ENCODE data around the gene SMCHD1.
A peak's percentile ranks its signal among the peaks of the same experiment; 100 is the strongest.
"Not testable (repeated sequence)": the region's sequence is repeated elsewhere in the genome, so short reads cannot be mapped to it uniquely, and the experiment has no call there.

The SMCHD1 gene

DNA sequence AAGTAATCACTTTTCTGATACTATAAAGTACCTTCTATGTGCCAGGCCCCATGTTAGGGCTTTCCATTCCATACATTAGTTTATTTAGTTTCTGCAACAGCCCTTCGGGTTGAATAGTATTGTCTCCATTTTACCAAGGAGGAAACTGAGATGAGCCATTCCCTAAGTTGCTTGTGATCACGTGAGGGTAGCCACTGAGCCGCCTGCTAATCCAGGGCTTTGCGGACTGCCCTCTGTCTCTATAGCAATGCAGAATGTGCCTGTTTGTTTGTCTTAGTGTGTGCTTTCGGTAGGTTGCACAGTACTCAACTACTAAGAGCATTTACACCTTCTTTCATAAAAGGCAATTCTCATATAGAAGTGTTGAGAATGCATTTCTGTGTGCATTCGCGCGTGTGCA, 196.2 kb downstream of the SMCHD1 start:
- DNase-seq (ENCODE audit: low read depth, low spot score) = peak; percentile 43

GRCh38 chr18:2852460-2852859, 196.9 kb downstream of the SMCHD1 start:
- not testable (repeated sequence) for DNase-seq (ENCODE audit: low read depth, low spot score)

DNA sequence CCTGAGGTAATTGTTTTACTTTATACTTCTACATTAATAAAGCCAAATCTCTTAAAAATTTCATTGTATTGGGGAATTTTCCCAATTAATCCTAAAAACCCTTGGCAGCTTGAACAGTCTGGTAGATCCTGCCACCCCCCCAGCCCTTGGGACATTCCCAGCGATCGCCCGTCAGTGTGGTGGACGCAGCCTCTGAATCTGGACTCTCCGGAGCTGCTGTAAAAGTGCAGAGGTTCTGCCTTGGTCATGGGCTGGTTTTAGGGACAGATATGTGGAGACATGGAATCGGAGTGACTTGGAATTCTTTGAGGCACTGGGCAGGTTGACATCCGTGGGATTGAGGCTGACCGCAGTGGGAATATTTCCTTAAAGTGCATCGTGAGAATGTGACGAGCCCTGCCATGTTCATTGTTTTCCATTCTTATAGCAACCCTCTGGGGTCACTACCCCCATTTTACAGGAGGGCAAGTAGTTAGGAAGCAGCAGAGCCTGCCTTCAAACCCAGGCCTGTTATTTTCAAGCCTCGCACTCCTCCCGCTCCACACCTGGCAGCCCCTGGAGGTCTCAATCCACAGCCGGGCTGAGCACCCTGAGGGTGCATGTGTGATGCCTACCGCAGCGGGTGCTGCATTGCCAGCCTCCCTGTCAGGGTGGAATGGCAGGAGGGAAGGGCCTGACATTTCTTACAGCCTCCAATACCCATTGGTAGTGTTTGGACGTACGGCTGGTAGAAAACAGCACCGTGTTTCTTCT, 197.8 kb downstream of the SMCHD1 start:
- peak; percentile 17 for DNase-seq (ENCODE audit: low read depth, low spot score)

GRCh38 chr18:2853926-2854664, 198.6 kb downstream of the SMCHD1 start:
- peak; percentile 77 for DNase-seq (ENCODE audit: low read depth, low spot score)

Data from ELF-1 (cell line).